Frontal cortex (tissue), 4 donors: ENCODE data around the gene ACKR2. TPM values are rescaled to one million over a fixed set of nuclear protein-coding genes. Genes with fewer than 3 reads are reported as not detected.

Experiments
- DNase-seq, 2 donors: peaks; one replicate each; pipeline ENCODE4 v3.0.0; 2012; ENCODE audit warnings: low spot score in 2 of 2
- FAIRE-seq: peaks from 2 replicates; lab custom pipeline; 2012; peaks lifted over from hg19 to GRCh38; lab: Jason Lieb, UNC
- total RNA-seq: library from RNA; depleted of rRNA; stranded (reverse); fragments of >200 nt; gene quantifications from one replicate; pipeline ENCODE4 v1.2.3, GENCODE V29; 2014
- donor health status: control.
- donor health status: control.
- donor health status: control.

The ACKR2 gene
- total RNA-seq, 1 donor from 2014 or later, result not detected

- DNase-seq, result no peak
- no peak for FAIRE-seq
Observed at GRCh38 chr3:42827654-42828053, 18.4 kb downstream of the ACKR2 start.

GRCh38 chr3:42829083-42829627, 19.9 kb downstream of the ACKR2 start:
- no peak for DNase-seq

DNA sequence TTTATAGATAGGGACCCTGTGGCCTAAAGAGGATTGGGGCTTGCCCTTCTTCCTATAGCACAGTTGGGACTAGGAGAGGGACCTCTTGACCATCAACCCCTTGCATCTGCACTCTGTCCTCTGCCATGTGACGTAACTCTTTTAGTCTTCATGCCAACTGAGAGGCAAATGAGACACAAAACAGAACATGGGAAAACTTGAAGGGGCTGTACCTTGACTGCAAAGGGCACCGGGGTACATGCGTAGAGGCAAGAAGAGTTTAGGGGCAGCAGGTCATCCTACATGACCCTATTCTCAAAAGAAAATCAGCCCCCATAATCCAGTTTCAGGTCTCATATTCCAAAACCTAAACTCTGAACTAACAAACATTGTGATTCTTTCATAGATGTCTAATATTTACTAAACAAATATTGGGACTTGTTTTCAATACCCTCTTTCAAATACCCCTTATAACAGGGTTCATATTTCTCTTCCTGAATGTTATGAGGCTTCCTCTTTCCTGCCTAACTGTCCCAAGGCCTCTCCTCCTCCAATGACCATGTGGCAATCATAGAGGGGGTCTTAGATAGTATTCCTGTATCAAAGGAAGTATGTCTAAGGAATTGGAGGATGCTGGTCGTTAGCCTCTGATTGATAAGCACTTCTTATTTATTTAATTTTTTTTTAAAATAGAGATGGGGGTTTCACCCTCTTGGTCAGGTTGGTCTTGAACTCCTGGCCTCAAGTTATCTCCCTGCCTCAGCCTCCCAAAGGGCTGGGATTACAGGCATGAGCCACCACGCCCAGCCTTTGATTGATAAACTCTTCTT, 20.6 kb downstream of the ACKR2 start:
- DNase-seq (no peak), FAIRE-seq (no peak)

More at GRCh38 chr3:42829083-42829627, 19.9 kb downstream of the ACKR2 start:
- no peak for FAIRE-seq

- no peak for FAIRE-seq
- DNase-seq, result no peak
Observed at GRCh38 chr3:42830437-42831320, 21.4 kb downstream of the ACKR2 start.

DNA sequence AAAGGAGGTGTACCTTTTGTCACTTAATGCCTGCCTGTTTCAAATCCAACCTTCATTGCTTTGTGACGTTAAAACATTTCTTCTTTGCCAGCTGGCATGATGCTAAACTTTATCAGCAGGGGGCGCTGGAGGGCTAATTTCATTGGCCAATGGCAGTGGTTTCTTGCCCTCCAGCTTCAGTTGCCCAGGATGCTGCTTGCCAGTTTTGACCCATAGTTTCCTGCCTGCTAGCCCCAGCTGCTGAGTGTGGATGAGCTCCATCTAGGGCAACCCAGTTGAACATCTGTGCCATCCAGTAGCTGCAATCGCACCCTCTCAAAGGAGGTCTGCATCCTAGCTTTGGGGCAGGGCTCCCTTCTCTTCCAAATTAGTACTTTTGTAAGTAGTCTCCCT, 22.1 kb downstream of the ACKR2 start:
- DNase-seq (peak in 1 of 2 donors; percentile 34), FAIRE-seq (no peak)

DNA sequence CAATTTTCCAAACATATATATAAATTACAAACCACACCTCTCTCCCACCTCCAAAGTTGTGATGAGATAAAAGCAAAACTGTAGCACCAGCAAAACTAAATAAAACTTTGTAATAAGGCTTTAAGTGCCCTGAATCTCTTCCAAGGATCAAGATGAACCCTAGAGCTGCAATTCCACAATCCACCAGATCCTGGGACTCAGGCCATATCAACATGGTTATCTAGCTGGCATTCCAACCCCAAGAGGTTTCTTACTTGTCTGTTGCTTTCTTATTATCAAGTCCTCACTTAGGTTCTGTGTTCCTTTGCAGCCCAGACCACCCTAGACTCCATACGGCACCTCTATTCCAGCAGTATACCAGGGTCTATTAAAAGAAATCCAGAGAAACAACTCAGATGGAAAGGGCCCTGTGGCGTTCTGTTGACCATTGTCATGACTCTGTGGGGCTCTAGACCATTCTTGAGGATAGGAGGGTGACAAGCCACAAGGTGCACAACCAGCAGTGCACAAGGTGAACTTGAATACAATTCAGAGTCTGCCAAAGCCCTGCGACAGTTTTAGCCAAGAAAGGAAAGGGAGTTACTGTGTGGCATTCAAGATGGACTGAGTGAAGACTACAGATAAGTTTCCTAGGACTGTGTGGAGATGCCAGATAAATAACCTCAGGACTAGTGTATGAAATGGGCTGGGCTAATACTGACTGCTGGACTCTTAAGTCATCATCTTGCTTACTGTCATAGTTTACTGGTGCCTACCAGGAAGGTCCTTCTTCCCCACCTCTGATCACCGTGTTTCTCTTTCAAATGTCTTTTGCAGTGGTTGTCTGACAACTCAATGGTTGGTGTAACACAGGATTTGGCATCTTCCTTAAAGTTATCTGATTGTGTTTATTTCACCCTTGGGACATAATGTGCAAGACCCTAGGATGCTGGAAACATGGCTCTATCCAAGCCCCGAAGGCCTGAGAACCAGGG, 27.2 kb downstream of the ACKR2 start:
- DNase-seq (no peak), FAIRE-seq (no peak)

DNA sequence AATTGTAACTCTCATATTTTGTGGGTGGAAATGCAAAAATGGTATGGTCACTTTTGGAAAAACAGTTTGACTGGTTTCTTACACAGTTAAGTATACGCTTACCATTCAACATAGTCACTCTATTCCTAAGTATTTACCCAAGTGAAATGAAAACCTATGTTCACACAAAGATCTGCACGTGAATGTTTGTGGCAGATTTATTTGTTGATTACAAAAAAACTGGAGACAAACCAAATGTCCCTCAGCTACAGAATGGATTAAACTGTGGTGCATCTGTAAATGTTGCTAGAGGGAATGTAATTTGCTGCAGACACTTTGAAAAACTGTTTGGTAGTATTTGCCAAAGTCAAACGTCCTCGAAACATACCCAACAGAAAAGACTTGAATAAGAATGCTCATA, 29.3 kb downstream of the ACKR2 start:
- no peak for FAIRE-seq

DNA sequence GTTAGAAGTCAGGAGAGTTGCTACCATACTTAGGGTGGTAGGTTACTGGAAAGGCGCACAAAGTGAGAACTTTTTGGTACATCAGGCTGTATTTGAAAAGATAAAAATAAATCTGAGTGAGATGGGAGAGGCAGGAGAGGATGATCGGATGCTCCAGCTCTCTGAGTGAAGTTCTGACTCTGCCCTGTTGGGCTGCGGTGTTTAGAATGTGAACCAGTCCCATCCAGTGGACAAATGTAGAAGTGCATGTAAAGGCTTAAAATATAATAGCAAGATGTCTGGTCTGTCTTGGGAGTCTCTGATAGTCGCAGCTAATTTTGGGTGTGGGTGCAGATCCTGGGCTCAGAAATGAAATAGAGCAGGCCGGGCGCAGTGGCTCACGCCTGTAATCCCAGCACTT, 30.4 kb downstream of the ACKR2 start:
- peak; percentile 12 to 49 for DNase-seq
- FAIRE-seq, result peak; percentile 13

More for the DNA sequence above, 29.3 kb downstream of the ACKR2 start:
- no peak for DNase-seq

DNA sequence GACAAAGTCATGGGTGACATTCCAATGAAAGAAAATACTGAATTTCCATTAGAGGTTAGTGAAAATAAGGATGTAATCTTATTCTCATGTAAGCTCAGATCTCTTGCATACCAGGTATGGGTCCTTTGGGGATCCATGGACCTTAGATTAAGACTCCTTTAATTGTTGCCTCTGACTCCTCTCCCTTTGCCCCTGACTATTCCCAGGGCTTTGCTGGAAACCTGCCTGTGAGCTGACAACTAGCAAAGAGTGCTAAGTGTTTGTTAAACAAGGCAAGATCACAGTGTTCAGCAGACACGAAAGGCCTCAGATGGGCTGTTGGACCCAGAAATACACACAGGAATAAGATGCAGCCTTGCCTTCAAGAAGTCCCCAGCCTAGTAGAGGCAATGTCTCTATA, 32.1 kb downstream of the ACKR2 start:
- no peak for DNase-seq
- no peak for FAIRE-seq

- no peak for FAIRE-seq
- no peak for DNase-seq
Observed at GRCh38 chr3:42843713-42844411, 34.6 kb downstream of the ACKR2 start.

DNA sequence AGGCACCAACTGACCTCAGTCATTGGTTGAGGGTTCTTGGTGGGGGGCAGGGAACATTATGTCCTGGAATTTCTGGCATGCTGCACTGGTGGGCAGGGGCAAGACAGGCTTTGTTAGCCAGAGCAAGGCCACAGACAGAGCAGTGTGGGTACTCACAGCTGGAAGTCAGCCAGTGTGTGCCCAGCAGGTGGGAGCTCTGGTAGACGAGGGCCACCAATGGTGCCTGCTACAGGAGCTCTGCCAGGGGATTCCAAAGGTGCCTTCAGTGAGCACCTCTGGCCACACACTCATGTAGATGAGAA, 35.1 kb downstream of the ACKR2 start:
- DNase-seq (no peak), FAIRE-seq (no peak)

DNA sequence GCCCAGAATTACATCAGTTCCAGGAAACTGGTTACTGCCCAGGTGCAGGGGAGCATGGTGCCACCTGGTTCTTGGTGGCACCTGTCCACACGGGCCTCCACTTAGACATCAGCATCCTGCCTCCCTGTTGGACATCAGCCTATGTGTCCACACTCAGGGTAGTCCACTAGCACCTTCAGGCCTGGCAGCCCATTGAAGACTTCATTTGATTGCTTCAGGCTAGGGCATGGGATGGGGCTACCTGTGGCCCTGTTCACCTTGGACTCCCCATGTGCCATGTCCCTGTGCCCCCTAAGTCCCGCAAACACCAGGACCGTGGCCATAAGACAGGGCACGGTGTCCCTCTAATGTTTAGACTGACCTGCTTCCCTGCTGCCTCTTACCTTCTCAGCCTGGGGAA, 35.6 kb downstream of the ACKR2 start:
- FAIRE-seq (no peak), DNase-seq (no peak)

DNA sequence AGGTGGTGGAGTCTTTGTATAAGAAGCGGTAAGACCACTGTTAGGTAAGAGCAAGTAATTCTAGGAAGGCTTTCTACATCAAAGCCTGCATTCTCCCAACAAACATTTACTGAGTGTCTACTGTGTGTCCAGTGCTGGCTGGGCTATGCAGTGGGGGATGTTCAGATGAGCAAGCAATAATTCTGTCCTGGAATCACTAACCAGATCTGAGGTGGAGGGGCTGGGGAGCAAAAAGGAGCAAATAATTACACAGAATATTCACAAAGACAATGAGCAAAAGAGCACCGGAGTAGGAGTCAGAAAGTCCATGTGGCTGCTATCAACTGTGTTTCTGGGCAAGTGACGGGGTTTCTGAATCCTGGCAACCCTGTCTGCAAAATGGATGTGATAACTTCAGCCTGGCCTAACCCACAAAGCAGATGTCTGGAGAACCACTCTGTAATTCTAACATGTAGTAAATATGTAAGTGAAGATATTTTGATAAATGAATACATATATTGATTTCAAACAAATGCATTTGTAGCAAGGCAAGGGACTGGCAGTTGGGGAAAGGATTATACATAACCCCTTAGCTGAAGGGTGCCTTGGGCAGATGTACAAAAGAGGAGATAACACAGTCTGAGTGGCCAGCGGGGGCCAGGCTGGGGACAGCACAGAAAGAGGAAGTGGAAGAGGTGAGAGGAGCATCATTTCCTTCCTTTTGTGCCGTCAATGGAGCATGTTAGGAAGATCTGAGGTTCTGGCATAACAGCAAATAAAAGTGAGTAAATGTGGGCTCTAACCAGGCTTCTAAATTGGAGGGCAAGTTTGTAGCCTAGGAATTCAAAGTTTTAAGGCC, 37.7 kb downstream of the ACKR2 start:
- no peak for FAIRE-seq
- no peak for DNase-seq

DNA sequence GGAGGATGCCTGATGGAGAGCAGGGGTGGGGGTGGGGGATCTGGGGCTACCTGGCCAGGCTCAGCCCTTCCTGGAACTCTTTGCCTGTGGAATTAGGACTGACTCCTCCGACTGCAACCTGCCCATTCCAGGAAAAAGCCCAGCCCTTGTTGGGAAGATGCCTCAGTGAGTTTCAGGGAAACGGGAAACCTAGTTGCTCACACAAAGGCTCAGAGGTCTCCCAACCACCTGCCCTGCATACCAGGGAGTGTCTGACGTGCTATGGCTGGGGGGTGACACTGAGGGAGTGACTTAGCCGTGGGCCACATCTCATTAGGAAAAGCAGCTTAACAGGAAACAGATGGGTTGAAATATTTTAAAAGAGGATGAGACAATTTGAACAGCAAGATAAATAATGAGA, 38.5 kb downstream of the ACKR2 start:
- FAIRE-seq (no peak), DNase-seq (no peak)

GRCh38 chr3:42849017-42849416, 39.8 kb downstream of the ACKR2 start:
- FAIRE-seq, result no peak
- DNase-seq, result no peak

- no peak for FAIRE-seq
- DNase-seq, result no peak
Observed at GRCh38 chr3:42850263-42850662, 41.0 kb downstream of the ACKR2 start.

DNA sequence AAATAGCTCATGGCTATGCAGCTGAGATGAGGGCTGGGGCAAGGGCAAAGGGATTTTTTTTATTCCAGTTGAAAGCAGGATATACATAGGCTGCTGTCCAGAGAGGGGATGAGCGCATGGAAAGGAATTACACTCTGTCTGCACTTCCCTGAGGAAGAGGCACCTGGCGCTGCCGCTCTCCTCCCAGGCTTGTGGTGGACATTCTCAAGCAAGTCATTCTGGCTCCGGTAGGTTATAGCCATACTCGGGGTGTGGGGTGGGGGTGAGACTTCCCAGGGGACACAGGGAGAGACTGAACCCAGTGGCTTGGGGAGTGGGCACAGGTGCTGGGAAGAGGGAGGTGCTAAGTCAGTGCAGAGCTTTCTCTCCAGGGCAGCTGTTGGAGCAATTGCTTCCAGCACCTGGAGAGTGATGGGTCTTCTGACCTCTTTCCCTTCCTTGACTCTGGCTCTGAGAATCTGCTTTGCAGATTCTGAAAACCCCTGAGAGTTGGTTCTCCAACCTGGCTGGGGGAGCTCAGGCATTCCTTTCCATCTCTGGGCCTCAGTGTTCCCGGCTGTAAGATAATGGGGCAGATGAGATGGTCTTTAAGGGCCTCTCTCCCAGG, 42.1 kb downstream of the ACKR2 start:
- FAIRE-seq (no peak), DNase-seq (no peak)

DNA sequence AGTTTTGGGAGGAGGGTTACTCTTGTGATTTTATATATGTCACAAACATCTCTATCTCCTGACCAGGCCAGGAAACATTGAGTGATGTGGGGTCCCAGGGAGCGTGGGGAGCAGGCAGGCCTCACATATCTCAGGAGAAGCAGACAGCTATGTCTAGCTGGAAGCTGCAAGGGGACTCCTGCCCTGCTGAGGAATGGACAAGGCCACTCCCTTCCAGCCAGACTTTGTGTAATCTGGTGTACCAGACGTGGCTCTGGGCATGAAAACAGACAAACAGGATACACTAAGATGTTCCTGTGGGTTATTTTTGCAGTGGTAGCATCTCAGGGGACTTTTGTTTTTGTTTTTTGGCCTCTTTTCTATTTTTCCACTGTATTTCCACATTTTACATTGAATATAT, 43.2 kb downstream of the ACKR2 start:
- no peak for FAIRE-seq
- no peak for DNase-seq
